HG03039 (cell line): ENCODE data around the gene APOBEC3G.

Experiments
- ATAC-seq: cut with Tn5 transposase; IDR thresholded peaks from one replicate; pipeline ENCODE4 v1.9.1; 2021; ENCODE audit warnings: mild to moderate bottlenecking, moderate library complexity; ENCODE audit not compliant: unreplicated experiment

Gene APOBEC3G

DNA sequence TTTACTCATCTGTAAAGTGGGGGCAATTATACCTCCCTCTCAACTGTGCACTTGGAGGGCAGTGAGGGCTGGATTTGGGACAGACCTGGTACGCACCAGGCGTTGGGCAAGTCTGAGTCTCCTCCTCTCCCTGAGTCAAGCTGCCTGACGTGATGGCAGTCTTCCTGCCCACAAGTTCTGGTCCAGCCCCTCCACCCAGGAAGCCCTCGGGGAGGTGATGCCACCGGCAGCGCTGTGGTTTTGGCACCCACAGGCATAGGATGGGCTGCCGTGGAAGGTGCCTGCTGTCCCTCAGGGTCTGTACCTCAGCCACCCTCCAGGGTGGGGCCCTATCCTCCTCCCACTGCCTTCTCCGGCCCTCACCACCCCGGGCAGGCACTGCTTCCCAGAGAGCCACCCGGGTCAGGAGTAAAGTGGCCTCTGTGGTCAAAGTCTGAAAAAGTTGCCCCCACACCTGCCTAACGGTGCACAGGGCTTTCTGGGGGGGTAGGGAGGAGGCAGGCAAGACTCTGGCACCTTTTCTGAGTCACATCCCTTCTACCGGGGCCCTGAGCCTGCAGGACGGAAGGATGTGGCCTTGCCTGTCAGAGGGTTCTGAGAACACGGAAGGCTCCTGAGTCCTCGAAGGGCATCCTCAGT, 13.5 kb downstream of the APOBEC3G start:
- no peak for ATAC-seq

DNA sequence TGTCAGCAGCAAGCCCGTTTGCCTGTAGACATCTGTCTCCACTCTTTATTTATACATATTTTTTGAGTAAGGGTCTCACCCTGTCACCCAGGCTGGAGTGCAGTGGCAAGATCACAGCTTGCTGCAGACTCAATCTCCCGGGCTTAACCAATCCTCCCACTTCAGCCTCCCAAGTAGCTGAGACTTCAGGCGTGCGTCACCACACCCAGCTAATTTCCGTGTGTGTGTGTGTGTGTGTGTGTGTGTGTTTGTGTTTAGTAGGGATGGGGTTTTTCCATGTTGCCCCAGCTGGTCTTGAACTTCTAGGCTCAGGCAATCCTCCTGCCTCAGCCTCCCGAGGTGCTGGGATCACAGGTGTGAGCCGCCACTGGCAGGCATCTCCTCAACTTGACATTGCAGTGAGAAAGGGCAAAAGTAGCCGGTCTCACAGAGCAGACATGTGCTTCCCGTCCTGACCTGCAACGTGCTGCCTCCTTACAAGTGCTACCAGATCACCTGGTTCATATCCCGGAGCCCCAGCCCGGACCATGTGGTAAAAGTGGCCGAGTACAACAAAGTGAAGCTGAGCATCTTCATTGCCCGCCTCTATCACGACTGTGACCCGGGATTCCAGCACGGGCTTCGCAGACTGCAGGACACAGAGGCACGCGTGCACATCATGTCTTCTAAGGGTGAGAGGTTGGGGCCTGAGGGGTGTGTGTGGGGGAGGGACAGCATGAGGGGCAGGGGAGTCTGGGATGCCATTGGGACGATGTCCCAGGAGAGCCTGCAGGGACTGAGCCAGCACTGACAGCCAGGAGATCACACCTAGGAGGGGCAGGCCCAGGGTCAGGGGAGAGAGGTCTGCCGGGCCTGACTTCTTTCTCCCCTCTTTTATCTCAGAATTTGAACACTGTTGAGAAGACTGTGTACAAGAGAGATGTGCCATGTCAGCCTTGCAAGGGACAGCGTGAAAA, 14.3 kb downstream of the APOBEC3G start:
- no peak for ATAC-seq

DNA sequence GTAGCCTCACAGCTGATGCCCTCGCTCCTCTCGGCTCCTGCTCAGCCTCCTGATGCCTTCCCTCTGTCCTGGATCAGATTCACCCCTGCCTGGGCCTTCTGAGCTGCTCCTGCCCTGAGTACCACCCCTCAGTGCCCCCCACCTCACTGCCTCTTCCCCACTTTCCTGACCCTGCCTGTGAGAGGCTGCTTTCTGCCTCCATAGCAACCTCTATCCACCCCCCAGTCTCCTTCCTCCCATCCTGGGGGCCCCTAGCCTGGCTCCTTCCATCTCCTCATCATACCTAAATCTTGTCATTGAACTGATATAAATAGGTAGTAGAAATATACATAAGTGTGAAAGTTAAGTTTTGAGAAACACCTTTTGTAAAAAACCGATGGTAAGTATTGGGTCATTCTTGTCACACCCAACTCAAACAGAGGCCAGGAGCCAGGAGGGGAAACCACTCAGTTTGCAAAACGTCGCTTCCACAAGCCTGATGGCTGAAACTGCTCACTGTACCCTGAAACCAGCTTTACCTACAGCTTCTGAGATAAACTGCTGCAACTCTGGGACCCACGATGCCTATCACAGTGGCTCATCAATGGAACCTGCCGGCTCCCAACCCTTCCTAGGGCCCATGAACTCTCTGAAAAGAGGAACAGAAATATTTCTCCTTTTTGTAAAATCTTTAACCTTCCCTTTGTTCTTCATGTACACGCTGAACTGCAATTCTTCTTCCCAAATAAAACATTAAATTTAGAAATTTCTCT, 15.2 kb downstream of the APOBEC3G start:
- no peak for ATAC-seq

DNA sequence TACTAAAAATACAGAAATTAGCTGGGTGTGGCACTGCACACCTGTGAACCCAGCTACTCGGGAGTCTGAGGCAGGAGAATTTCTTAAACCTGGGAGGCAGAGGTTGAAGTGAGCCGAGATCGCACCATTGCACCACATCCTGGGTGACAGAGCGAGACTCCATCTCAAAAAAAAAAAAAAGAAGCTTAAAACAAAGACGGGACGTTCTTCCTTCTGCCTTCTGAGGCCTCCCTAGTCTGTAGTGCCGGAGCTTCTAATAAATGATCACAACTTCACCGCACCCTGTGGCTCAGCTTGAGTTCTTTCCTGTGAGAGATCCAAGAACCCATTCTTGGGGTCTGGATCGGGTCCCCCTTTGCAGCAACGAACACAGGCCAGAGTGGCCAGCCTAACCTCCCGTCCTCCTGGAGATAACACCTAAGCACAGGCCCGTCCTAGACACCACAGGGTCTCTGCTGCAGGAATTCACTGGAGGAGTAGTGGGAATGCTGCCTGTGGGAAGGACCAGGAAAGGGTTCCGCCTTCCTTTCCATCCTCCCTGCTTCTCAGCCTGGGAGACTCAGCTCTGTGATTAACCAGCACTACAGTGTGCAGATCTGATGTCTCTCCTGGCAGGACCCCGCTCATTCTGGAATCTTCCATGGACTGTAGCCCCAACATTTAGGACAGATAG, 17.8 kb downstream of the APOBEC3G start:
- ATAC-seq = no peak

DNA sequence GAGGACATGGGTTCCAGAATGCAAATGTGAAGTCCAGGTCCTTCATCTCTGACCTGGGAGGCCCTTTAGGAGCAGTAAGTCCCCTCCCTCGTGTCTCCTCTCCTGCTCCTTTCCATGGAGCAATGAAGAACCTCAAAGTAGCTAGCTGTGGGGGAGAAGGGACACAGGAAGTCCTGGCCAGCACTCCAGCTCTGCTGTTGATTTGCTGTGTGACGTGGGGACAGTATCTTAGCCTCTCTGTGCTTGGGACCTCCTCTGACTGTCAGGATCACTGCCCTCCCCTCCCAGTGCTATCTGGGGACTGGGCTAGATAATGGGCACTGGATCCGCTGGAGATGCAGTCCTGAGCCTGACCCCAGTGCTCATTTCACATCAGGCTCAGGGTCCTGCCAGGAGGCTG, 18.9 kb downstream of the APOBEC3G start:
- no peak for ATAC-seq

- no peak for ATAC-seq
Observed at GRCh38 chr22:39097098-39098020, 20.3 kb downstream of the APOBEC3G start, which contains the start of gene APOBEC3H. Gene APOBEC3H (plus strand): TSS chr22:39097244. CDS start chr22:39100279, 3,035 bp downstream.

DNA sequence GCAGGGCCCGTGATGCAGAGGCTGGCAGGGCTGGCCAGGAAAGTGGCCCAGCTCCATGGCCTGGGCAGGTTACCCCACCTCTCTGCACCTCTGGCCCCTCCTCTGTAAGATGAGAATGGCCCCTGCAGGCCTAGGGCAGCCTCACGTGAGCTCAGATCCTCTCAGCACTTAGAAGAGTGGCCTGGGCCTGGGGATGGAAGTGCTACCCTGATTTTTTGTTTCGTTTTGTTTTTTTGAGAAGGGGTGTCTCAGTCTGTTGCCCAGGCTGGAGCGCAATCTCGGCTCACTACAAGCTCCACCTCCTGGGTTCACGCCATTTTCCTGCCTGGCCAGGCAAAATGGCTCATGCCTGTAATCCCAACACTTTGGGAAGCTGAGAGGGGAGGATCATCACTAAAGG, 21.0 kb downstream of the APOBEC3G start:
- no peak for ATAC-seq

GRCh38 chr22:39098576-39098975, 21.5 kb downstream of the APOBEC3G start:
- no peak for ATAC-seq

DNA sequence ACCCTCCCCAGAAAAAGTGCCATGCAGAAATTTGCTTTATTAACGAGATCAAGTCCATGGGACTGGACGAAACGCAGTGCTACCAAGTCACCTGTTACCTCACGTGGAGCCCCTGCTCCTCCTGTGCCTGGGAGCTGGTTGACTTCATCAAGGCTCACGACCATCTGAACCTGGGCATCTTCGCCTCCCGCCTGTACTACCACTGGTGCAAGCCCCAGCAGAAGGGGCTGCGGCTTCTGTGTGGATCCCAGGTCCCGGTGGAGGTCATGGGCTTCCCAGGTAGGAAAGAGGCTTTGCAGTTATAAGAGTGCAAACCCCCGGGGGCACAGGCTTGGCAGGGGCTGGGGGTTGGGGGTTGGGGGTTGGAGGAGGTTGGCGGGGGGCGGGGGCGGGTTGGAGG, 24.2 kb downstream of the APOBEC3G start:
- no peak for ATAC-seq

DNA sequence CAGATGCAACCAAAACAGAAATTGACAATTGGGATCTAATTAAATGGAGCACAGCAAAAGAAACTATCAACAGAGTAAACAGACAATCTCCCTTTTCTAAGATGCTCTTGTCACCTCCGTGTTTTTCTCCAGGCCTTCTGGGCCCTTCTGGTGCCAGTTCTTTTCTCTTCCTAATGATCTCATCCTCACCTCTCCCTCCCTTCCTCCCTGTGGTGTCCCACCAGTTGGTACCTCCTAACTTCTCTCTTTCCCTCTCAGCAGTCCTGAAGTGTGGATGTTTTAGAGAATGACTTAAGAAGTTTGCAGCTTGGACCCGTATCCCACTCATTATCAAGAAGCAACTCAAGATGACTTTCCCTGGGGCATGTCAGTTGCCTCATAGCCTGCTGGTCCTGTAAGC, 26.4 kb downstream of the APOBEC3G start:
- no peak for ATAC-seq

GRCh38 chr22:39106326-39106725, 29.3 kb downstream of the APOBEC3G start:
- no peak for ATAC-seq

DNA sequence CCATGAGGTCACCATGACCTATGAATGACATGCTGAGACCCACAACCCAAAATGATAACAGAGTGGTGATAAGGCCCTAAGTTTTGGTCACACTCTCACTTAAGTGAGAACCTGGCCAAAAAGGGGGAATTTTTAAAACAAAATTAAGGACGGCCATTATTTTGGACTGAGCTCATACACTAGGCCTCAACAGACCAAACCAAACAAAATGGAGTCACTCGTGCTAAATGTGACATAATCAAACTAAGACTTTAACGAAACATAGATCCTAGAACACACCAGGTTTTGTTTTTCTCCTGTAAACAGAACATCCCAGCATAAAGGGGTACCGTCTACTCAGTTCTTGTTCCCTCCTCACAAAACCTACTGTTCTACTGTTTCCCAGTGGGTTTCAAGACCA, 31.4 kb downstream of the APOBEC3G start:
- no peak for ATAC-seq

- ATAC-seq = no peak
Observed at GRCh38 chr22:39109361-39109760, 32.3 kb downstream of the APOBEC3G start.

DNA sequence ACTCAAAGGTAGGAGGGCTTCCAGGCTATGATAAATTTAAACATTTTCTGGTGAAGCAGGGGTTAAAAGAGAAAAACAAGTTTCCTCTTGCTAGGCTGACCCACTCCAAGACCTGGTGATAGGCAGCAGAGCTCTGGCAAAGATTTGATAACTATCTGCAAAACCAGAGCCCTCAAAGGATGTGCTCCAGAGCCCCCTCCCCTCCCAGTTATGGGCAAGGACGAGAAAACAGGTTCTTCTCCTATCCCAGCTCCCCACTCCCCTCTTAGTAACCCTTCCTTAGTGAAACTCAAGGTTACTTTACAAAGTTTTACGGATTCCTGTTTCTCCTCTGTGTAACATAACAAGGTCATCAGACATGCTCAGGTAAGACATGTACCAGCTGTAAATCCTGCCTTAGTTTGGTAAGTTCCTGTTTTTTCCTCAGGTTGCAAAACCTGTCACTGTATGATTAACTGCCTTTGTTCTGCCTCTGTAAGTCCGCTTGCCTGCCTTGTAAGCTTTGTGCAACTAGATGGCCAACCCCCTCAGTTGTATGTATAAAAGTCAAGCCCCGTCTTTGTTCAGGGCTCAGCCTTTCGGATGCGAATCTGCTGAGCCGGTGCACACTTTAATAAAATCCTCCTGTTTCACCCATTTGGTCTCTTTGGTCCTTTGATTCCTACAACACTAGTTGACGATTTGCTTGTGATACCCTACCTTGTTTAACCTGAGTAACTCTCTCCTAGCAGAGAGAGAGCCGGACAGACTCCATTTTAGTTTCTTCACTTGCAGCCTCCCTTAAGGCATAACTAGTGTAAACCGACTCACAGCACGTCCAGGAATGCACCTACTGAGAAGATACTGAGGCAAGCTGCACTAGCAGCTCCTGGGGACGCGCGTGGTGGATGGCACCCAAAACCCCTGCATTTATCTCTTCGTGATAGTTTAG, 33.8 kb downstream of the APOBEC3G start:
- no peak for ATAC-seq

DNA sequence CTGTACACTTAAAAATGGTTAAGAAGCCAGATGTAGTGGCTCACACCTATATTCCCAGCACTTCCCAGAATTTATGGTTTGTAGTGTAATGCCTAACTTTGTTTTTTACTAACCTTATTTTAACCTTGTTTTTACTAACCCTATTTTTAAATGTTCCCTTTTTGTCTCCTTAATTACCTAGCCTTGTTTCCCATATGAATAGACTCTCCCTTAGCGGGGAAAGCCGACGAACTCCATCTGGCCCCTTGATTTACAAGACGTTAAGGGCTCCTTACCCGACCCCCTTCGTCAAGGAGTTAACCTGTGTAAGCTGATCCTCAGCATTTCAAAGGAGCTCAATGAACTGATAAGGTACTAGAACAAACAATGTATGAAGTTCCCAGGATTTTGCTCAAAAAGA, 37.0 kb downstream of the APOBEC3G start:
- no peak for ATAC-seq

- no peak for ATAC-seq
Observed at GRCh38 chr22:39115570-39115969, 38.5 kb downstream of the APOBEC3G start.

DNA sequence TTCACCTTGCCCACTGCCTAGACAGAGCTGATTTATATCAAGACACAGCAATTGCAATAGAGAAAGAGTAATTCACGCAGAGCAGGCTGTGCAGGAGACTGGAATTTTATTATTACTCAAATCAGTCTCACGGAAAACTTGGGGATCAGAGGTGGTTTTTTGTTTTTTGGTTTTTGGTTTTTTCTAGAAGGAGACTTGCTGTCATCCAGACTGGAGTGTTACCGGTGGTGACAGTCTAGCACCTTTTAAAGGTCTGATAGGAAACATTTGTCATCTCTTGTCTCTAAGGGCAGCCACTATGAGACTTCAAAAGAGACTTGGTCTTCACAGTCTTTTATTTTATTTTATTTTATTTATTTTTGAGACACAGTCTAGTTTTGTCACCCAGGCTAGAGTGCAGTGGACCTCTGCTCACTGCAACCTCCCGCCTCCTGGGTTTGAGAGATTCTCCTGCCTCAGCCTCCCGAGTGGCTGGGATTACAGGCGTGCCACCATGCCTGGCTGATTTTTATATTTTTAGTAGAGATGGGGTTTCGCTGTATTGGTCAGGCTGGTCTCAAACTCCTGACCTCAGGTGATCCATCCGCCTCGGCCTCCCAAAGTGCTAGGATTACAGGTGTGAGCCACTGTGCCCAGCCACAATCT, 39.0 kb downstream of the APOBEC3G start:
- no peak for ATAC-seq

DNA sequence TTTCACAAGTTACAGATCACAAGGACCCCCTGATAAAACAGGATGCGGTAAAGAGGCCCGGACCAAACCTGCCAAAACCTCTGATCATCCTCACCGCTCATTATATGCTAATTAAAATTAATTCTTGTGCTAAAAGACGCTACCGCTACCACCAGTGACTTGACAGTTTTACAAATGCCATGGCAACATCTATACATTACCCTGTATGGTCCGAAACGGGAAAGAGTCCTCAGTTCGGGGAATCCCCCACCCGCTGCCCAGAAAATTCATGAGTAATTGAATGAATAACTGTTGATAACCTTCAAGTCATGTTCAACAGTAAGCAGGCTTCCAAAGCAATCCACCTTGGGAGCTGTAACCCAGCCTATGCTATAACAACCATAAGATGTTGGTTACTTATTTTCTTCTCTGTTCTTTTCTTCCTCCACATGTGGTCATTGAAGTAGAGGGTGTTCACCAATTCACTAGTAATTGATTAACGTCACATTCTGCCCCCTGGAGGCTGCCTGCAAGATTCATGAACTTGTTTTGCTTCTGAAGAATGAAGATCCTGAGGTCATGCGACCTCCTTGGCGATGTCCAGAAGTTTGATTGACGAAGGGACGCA, 40.6 kb downstream of the APOBEC3G start:
- no peak for ATAC-seq
